T-helper 2 cell treated with Interferon-gamma antibody and Interleukin-4, amounts not matched to agents 5 μg/mL and 100 μg/mL, for 36 hours (primary cell): ENCODE measurements around the gene CEACAM7.

Experiments
- DNase-seq: peaks from one replicate; pipeline ENCODE4 v3.0.0; 2021; ENCODE audit warnings: low spot score
- H3K27ac Mint-ChIP-seq: one replicate; pipeline ENCODE4 v1.8.0; 2021; ENCODE audit warnings: mild to moderate bottlenecking, mixed read lengths
- H3K27me3 Mint-ChIP-seq: one replicate; pipeline ENCODE4 v1.8.0; 2021; ENCODE audit warnings: low read depth, mixed read lengths
- H3K36me3 Mint-ChIP-seq: one replicate; pipeline ENCODE4 v1.8.0; 2021; ENCODE audit warnings: low read depth, mixed read lengths
- H3K4me1 Mint-ChIP-seq: one replicate; pipeline ENCODE4 v1.8.0; 2021; ENCODE audit warnings: low read depth, mixed read lengths
- H3K4me3 Mint-ChIP-seq: one replicate; pipeline ENCODE4 v1.8.0; 2022; ENCODE audit warnings: mild to moderate bottlenecking, moderate library complexity, mixed read lengths
- H3K9me3 Mint-ChIP-seq: one replicate; pipeline ENCODE4 v1.8.0; 2021; ENCODE audit warnings: mixed read lengths

The CEACAM7 gene

DNA sequence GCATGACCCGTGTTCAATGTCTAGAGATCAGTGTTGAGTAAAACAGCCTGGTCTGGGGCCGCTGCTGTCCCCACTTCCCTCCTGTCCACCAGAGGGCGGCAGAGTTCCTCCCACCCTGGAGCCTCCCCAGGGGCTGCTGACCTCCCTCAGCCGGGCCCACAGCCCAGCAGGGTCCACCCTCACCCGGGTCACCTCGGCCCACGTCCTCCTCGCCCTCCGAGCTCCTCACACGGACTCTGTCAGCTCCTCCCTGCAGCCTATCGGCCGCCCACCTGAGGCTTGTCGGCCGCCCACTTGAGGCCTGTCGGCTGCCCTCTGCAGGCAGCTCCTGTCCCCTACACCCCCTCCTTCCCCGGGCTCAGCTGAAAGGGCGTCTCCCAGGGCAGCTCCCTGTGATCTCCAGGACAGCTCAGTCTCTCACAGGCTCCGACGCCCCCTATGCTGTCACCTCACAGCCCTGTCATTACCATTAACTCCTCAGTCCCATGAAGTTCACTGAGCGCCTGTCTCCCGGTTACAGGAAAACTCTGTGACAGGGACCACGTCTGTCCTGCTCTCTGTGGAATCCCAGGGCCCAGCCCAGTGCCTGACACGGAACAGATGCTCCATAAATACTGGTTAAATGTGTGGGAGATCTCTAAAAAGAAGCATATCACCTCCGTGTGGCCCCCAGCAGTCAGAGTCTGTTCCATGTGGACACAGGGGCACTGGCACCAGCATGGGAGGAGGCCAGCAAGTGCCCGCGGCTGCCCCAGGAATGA lies 18.9 kb upstream of the CEACAM7 start:
- Mint-ChIP-seq H3K4me1 (no peaks in the 10 kb centered on the region), H3K27me3 (peaks cover 4% of the 10 kb centered on the region), H3K9me3 (no peaks in the 10 kb centered on the region), H3K4me3 (peak overlapping the region; percentile 56), H3K27ac (no peak overlapping the region), H3K36me3 (no peaks in the 10 kb centered on the region)
- DNase-seq = peak; percentile 46

DNA sequence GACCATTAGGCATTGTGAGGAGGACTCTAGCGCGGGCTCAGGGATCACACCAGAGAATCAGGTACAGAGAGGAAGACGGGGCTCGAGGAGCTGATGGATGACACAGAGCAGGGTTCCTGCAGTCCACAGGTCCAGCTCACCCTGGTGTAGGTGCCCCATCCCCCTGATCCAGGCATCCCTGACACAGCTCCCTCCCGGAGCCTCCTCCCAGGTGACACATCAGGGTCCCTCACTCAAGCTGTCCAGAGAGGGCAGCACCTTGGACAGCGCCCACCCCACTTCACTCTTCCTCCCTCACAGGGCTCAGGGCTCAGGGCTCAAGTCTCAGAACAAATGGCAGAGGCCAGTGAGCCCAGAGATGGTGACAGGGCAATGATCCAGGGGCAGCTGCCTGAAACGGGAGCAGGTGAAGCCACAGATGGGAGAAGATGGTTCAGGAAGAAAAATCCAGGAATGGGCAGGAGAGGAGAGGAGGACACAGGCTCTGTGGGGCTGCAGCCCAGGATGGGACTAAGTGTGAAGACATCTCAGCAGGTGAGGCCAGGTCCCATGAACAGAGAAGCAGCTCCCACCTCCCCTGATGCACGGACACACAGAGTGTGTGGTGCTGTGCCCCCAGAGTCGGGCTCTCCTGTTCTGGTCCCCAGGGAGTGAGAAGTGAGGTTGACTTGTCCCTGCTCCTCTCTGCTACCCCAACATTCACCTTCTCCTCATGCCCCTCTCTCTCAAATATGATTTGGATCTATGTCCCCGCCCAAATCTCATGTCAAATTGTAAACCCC lies 17.5 kb upstream of the CEACAM7 start:
- no peaks in the 10 kb centered on the region for H3K9me3 Mint-ChIP-seq
- H3K27me3 Mint-ChIP-seq = peaks cover 4% of the 10 kb centered on the region
- DNase-seq = no peak
- no peak overlapping the region for H3K27ac Mint-ChIP-seq
- H3K36me3 Mint-ChIP-seq = no peaks in the 10 kb centered on the region
- H3K4me1 Mint-ChIP-seq = no peaks in the 10 kb centered on the region
- no peak overlapping the region for H3K4me3 Mint-ChIP-seq

DNA sequence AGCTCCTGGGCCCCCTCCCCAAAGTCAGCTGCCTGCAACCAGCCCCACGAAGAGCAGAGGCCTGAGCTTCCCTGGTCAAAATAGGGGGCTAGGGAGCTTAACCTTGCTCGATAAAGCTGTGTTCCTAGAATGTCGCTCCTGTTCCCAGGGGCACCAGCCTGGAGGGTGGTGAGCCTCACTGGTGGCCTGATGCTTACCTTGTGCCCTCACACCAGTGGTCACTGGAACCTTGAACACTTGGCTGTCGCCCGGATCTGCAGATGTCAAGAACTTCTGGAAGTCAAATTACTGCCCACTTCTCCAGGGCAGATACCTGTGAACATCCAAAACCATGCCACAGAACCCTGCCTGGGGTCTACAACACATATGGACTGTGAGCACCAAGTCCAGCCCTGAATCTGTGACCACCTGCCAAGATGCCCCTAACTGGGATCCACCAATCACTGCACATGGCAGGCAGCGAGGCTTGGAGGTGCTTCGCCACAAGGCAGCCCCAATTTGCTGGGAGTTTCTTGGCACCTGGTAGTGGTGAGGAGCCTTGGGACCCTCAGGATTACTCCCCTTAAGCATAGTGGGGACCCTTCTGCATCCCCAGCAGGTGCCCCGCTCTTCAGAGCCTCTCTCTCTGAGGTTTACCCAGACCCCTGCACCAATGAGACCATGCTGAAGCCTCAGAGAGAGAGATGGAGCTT lies 15.7 kb upstream of the CEACAM7 start:
- H3K27me3 Mint-ChIP-seq = peaks cover 6% of the 10 kb centered on the region
- no peak for DNase-seq

DNA sequence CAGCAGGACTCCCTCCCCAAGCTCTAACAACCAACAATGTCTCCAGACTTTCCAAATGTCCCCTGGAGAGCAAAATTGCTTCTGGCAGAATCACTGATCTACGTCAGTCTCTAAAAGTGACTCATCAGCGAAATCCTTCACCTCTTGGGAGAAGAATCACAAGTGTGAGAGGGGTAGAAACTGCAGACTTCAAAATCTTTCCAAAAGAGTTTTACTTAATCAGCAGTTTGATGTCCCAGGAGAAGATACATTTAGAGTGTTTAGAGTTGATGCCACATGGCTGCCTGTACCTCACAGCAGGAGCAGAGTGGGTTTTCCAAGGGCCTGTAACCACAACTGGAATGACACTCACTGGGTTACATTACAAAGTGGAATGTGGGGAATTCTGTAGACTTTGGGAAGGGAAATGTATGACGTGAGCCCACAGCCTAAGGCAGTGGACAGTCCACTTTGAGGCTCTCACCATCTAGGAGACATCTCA lies 14.1 kb upstream of the CEACAM7 start:
- no peak overlapping the region for H3K27ac Mint-ChIP-seq
- peaks cover 4% of the 10 kb centered on the region for H3K27me3 Mint-ChIP-seq
- H3K4me1 Mint-ChIP-seq = no peaks in the 10 kb centered on the region
- no peak overlapping the region for H3K4me3 Mint-ChIP-seq
- DNase-seq = no peak
- no peaks in the 10 kb centered on the region for H3K9me3 Mint-ChIP-seq
- H3K36me3 Mint-ChIP-seq = no peaks in the 10 kb centered on the region

More for the DNA sequence above, 15.7 kb upstream of the CEACAM7 start:
- Mint-ChIP-seq H3K9me3 (no peaks in the 10 kb centered on the region), H3K27ac (no peak overlapping the region), H3K4me1 (no peaks in the 10 kb centered on the region), H3K36me3 (no peaks in the 10 kb centered on the region), H3K4me3 (no peak overlapping the region)

DNA sequence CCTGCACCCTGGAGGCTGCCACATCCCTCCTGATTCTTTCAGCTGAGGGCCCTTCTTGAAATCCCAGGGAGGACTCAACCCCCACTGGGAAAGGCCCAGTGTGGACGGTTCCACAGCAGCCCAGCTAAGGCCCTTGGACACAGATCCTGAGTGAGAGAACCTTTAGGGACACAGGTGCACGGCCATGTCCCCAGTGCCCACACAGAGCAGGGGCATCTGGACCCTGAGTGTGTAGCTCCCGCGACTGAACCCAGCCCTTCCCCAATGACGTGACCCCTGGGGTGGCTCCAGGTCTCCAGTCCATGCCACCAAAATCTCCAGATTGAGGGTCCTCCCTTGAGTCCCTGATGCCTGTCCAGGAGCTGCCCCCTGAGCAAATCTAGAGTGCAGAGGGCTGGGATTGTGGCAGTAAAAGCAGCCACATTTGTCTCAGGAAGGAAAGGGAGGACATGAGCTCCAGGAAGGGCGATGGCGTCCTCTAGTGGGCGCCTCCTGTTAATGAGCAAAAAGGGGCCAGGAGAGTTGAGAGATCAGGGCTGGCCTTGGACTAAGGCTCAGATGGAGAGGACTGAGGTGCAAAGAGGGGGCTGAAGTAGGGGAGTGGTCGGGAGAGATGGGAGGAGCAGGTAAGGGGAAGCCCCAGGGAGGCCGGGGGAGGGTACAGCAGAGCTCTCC lies 13.5 kb upstream of the CEACAM7 start:
- Mint-ChIP-seq H3K36me3 (no peaks in the 10 kb centered on the region), H3K27ac (no peak overlapping the region), H3K9me3 (no peaks in the 10 kb centered on the region), H3K27me3 (peaks cover 4% of the 10 kb centered on the region), H3K4me3 (no peak overlapping the region), H3K4me1 (no peaks in the 10 kb centered on the region)
- DNase-seq = no peak

DNA sequence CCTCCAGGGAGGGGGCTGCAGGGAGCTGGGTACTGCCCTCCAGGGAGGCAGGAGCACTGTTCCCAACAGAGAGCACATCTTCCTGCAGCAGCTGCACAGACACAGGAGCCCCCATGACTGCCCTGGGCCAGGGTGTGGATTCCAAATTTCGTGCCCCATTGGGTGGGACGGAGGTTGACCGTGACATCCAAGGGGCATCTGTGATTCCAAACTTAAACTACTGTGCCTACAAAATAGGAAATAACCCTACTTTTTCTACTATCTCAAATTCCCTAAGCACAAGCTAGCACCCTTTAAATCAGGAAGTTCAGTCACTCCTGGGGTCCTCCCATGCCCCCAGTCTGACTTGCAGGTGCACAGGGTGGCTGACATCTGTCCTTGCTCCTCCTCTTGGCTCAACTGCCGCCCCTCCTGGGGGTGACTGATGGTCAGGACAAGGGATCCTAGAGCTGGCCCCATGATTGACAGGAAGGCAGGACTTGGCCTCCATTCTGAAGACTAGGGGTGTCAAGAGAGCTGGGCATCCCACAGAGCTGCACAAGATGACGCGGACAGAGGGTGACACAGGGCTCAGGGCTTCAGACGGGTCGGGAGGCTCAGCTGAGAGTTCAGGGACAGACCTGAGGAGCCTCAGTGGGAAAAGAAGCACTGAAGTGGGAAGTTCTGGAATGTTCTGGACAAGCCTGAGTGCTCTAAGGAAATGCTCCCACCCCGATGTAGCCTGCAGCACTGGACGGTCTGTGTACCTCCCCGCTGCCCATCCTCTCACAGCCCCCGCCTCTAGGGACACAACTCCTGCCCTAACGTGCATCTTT lies 12.5 kb upstream of the CEACAM7 start:
- Mint-ChIP-seq H3K36me3 (no peaks in the 10 kb centered on the region), H3K4me1 (no peaks in the 10 kb centered on the region), H3K27ac (no peak overlapping the region)

GRCh38 chr19:41699968-41700323 lies 11.9 kb upstream of the CEACAM7 start:
- Mint-ChIP-seq H3K27me3 (peaks cover 3% of the 10 kb centered on the region), H3K4me1 (no peaks in the 10 kb centered on the region), H3K4me3 (no peak overlapping the region), H3K36me3 (no peaks in the 10 kb centered on the region), H3K9me3 (no peaks in the 10 kb centered on the region), H3K27ac (no peak overlapping the region)
- no peak for DNase-seq

More for the DNA sequence above, 12.5 kb upstream of the CEACAM7 start:
- Mint-ChIP-seq H3K27me3 (peaks cover 4% of the 10 kb centered on the region), H3K9me3 (no peaks in the 10 kb centered on the region), H3K4me3 (no peak overlapping the region)
- DNase-seq = no peak

GRCh38 chr19:41699231-41699967 lies 11.3 kb upstream of the CEACAM7 start:
- Mint-ChIP-seq H3K4me3 (no peak overlapping the region), H3K27me3 (peaks cover 3% of the 10 kb centered on the region)

GRCh38 chr19:41698746-41699230 lies 10.7 kb upstream of the CEACAM7 start:
- H3K9me3 Mint-ChIP-seq = no peaks in the 10 kb centered on the region
- H3K36me3 Mint-ChIP-seq = no peaks in the 10 kb centered on the region
- H3K27ac Mint-ChIP-seq = no peak overlapping the region
- H3K27me3 Mint-ChIP-seq = peaks cover 3% of the 10 kb centered on the region
- DNase-seq = no peak
- no peak overlapping the region for H3K4me3 Mint-ChIP-seq
- H3K4me1 Mint-ChIP-seq = no peaks in the 10 kb centered on the region

More at GRCh38 chr19:41699231-41699967, 11.3 kb upstream of the CEACAM7 start:
- Mint-ChIP-seq H3K9me3 (no peaks in the 10 kb centered on the region), H3K36me3 (no peaks in the 10 kb centered on the region), H3K27ac (no peak overlapping the region), H3K4me1 (no peaks in the 10 kb centered on the region)
- DNase-seq = no peak

- peaks cover 7% of the 10 kb centered on the region for H3K27me3 Mint-ChIP-seq
- no peak overlapping the region for H3K4me3 Mint-ChIP-seq
- no peaks in the 10 kb centered on the region for H3K4me1 Mint-ChIP-seq
- H3K27ac Mint-ChIP-seq = no peak overlapping the region
- peaks cover 7% of the 10 kb centered on the region for H3K9me3 Mint-ChIP-seq
- no peak for DNase-seq
- H3K36me3 Mint-ChIP-seq = no peaks in the 10 kb centered on the region
Observed at GRCh38 chr19:41697198-41697855, 9.3 kb upstream of the CEACAM7 start.

- DNase-seq = no peak
- H3K27ac Mint-ChIP-seq = no peak overlapping the region
- peaks cover 7% of the 10 kb centered on the region for H3K9me3 Mint-ChIP-seq
- H3K27me3 Mint-ChIP-seq = peaks cover 10% of the 10 kb centered on the region
- no peaks in the 10 kb centered on the region for H3K36me3 Mint-ChIP-seq
- H3K4me3 Mint-ChIP-seq = no peak overlapping the region
- H3K4me1 Mint-ChIP-seq = no peaks in the 10 kb centered on the region
Observed at GRCh38 chr19:41696402-41697197, 8.5 kb upstream of the CEACAM7 start.
